Measurements from ENCODE around the gene SPCS3.

- TF ChIP-seq CTCF (IDR thresholded peaks at IDR 0.05; ENCODE audit: poor library complexity) (no peak), EZH2 (IDR thresholded peaks at IDR 0.05; ENCODE audit: borderline replicate concordance) (no peak), EZH2phosphoT487 (IDR thresholded peaks at IDR 0.05; ENCODE audit: low read depth, severe bottlenecking, unreplicated experiment) (no peak)
These were observed 60.8 kb downstream of the SPCS3 start for GRCh38 chr4:176380352-176381157.
